GM23338 (cell line): ENCODE results near the gene NPC2.

Experiments
- CTCF ChIP-seq, 2 experiments: fragments of 200-600 bp in 1 of 2; sonication (generic) in 1 of 2; conservative IDR thresholded peaks; 2 replicates each; pipeline versions ENCODE4 v1.5.1 to v1.6.1; 2016 to 2017; ENCODE audit warnings: antibody characterized with exemption in 2 of 2, low read depth in 2 of 2, mild to moderate bottlenecking in 2 of 2, moderate library complexity in 1 of 2
- POLR2AphosphoS5 ChIP-seq: IDR thresholded peaks from 2 replicates; pipeline ENCODE4 v1.6.1; 2016; ENCODE audit warnings: antibody characterized with exemption, low read depth

GRCh38 chr14:74493343-74494261 lies 497 bp upstream of the NPC2 start, which contains the start of gene ISCA2:
- TF ChIP-seq CTCF (conservative IDR thresholded peaks at IDR 0.05; ENCODE audit: low read depth in 2 of 2) = no peak
- peak; percentile 78 for TF ChIP-seq POLR2AphosphoS5
